H9 (cell line): Measurements from ENCODE around the gene TLE6. TPM values are rescaled to one million over a fixed set of nuclear protein-coding genes. Genes with fewer than 3 reads are reported as not detected.

Experiments
- DNase-seq: peaks from one replicate; pipeline ENCODE4 v3.0.0-alpha.2; 2017
- H2AFZ ChIP-seq: one replicate; pipeline ENCODE4 v1.6.1; 2013; ENCODE audit warnings: mild to moderate bottlenecking, low read length, control low read depth, moderate library complexity
- H2AK5ac ChIP-seq: 2 replicates; pipeline ENCODE4 v1.6.1; 2013; ENCODE audit warnings: low read length, control low read depth, mixed read lengths; ENCODE audit not compliant: insufficient read length
- H2BK120ac ChIP-seq: one replicate; pipeline ENCODE4 v1.6.1; 2013; ENCODE audit warnings: low read depth, mild to moderate bottlenecking, low read length, control low read depth, inconsistent platforms; ENCODE audit not compliant: poor library complexity, severe bottlenecking
- H2BK12ac ChIP-seq: 2 replicates; pipeline ENCODE4 v1.6.1; 2013; ENCODE audit warnings: low read length, control low read depth, mixed read lengths, low read depth; ENCODE audit not compliant: insufficient read length
- H2BK15ac ChIP-seq: 2 replicates; pipeline ENCODE4 v1.6.1; 2013; ENCODE audit warnings: low read depth, low read length, control low read depth
- H2BK20ac ChIP-seq: one replicate; pipeline ENCODE4 v1.6.1; 2013; ENCODE audit warnings: low read depth, mild to moderate bottlenecking, low read length, control low read depth, inconsistent platforms; ENCODE audit not compliant: poor library complexity, severe bottlenecking
- H2BK5ac ChIP-seq: 2 replicates; pipeline ENCODE4 v1.6.1; 2013; ENCODE audit warnings: low read length, control low read depth, mixed read lengths; ENCODE audit not compliant: insufficient read length
- H3K14ac ChIP-seq: 2 replicates; pipeline ENCODE4 v1.6.1; 2013; ENCODE audit warnings: low read length, control low read depth; ENCODE audit not compliant: insufficient read depth
- H3K18ac ChIP-seq: 2 replicates; pipeline ENCODE4 v1.6.1; 2013; ENCODE audit warnings: low read depth, mild to moderate bottlenecking, mixed read lengths, low read length, control low read depth; ENCODE audit not compliant: insufficient read length
- H3K23ac ChIP-seq: 2 replicates; pipeline ENCODE4 v1.6.1; 2013; ENCODE audit warnings: low read length, control low read depth, mixed read lengths, low read depth; ENCODE audit not compliant: insufficient read length
- H3K23me2 ChIP-seq: 2 replicates; pipeline ENCODE4 v1.6.1; 2013; ENCODE audit warnings: low read depth, mild to moderate bottlenecking, mixed read lengths, low read length, control low read depth; ENCODE audit not compliant: insufficient read length, poor library complexity, severe bottlenecking
- H3K27ac ChIP-seq: 2 replicates; pipeline ENCODE4 v1.5.1; 2013; ENCODE audit warnings: low read length, control low read depth, mixed read lengths, low read depth; ENCODE audit not compliant: insufficient read length
- H3K27me3 ChIP-seq: 2 replicates; pipeline ENCODE4 v1.6.1; 2013; ENCODE audit warnings: low read length, control low read depth, inconsistent platforms; ENCODE audit not compliant: insufficient read depth
- H3K4ac ChIP-seq: 2 replicates; pipeline ENCODE4 v1.6.1; 2013; ENCODE audit warnings: low read depth, mild to moderate bottlenecking, control low read depth, inconsistent platforms, low read length, moderate library complexity
- H3K4me1 ChIP-seq: 2 replicates; pipeline ENCODE4 v1.6.1; 2013; ENCODE audit warnings: low read length, control low read depth, inconsistent platforms; ENCODE audit not compliant: insufficient read depth
- H3K4me2 ChIP-seq: 2 replicates; pipeline ENCODE4 v1.6.1; 2013; ENCODE audit warnings: low read length, control low read depth, mixed read lengths; ENCODE audit not compliant: insufficient read length, insufficient read depth
- H3K56ac ChIP-seq: 2 replicates; pipeline ENCODE4 v1.6.1; 2013; ENCODE audit warnings: low read depth, mild to moderate bottlenecking, mixed read lengths, low read length, control low read depth; ENCODE audit not compliant: insufficient read length
- H3K79me1 ChIP-seq: 2 replicates; pipeline ENCODE4 v1.6.1; 2013; ENCODE audit warnings: low read depth, mild to moderate bottlenecking, moderate library complexity, low read length, control low read depth, inconsistent platforms; ENCODE audit not compliant: insufficient read depth, poor library complexity, severe bottlenecking
- H3K79me2 ChIP-seq: 2 replicates; pipeline ENCODE4 v1.6.1; 2013; ENCODE audit warnings: low read length, control low read depth, inconsistent platforms; ENCODE audit not compliant: insufficient read depth
- H3K9ac ChIP-seq: 2 replicates; pipeline ENCODE4 v1.6.1; 2013; ENCODE audit warnings: low read length, control low read depth, mixed read lengths; ENCODE audit not compliant: insufficient read length; ENCODE audit errors: extremely low read depth
- H3K9me3 ChIP-seq: one replicate; pipeline ENCODE4 v1.6.1; 2013; ENCODE audit warnings: low read depth, low read length, inconsistent platforms; ENCODE audit not compliant: control insufficient read depth
- H3T11ph ChIP-seq: one replicate; pipeline ENCODE4 v1.6.1; 2013; ENCODE audit warnings: mild to moderate bottlenecking, low read length, control low read depth, inconsistent platforms
- H4K20me1 ChIP-seq: one replicate; pipeline ENCODE4 v1.6.1; 2013; ENCODE audit not compliant: control insufficient read depth, insufficient read length, insufficient read depth
- H4K5ac ChIP-seq: 2 replicates; pipeline ENCODE4 v1.6.1; 2013; ENCODE audit warnings: low read depth, mild to moderate bottlenecking, mixed read lengths, low read length, control low read depth; ENCODE audit not compliant: insufficient read length
- H4K8ac ChIP-seq: replicated peaks from 2 replicates; pipeline ENCODE4 v1.6.1; 2013; ENCODE audit warnings: low read length, control low read depth, mixed read lengths, low read depth; ENCODE audit not compliant: insufficient read length
- H4K91ac ChIP-seq: 2 replicates; pipeline ENCODE4 v1.6.1; 2013; ENCODE audit warnings: low read depth, mild to moderate bottlenecking, moderate library complexity, mixed read lengths, low read length, control low read depth; ENCODE audit not compliant: insufficient read length
- H3K27ac Mint-ChIP-seq, 3 experiments: 2 replicates in 2 of 3; 3 replicates in 1 of 3; pipeline ENCODE4 v1.8.0; 2020 to 2021; ENCODE audit warnings: mixed read lengths in 3 of 3, mild to moderate bottlenecking in 1 of 3, moderate library complexity in 1 of 3
- H3K27me3 Mint-ChIP-seq: 2 replicates; pipeline ENCODE4 v1.8.0; 2021; ENCODE audit warnings: low read depth, mild to moderate bottlenecking, moderate library complexity, mixed read lengths
- H3K36me3 Mint-ChIP-seq, 3 experiments: 2 replicates in 2 of 3; 3 replicates in 1 of 3; pipeline ENCODE4 v1.8.0; 2020 to 2021; ENCODE audit warnings: low read depth in 3 of 3, mixed read lengths in 3 of 3; ENCODE audit not compliant: insufficient read depth in 1 of 3
- H3K4me1 Mint-ChIP-seq, 2 experiments: 2 replicates each; pipeline ENCODE4 v1.8.0; 2020; ENCODE audit warnings: mixed read lengths in 2 of 2
- H3K4me3 Mint-ChIP-seq, 2 experiments: 2 replicates in 1 of 2; 3 replicates in 1 of 2; pipeline ENCODE4 v1.8.0; 2020 to 2021; ENCODE audit warnings: mild to moderate bottlenecking in 2 of 2, mixed read lengths in 2 of 2, moderate library complexity in 1 of 2
- H3K9me3 Mint-ChIP-seq, 2 experiments: 2 replicates in 1 of 2; 3 replicates in 1 of 2; pipeline ENCODE4 v1.8.0; 2020; ENCODE audit warnings: mild to moderate bottlenecking in 2 of 2, mixed read lengths in 2 of 2, moderate library complexity in 1 of 2
- CTCF ChIP-seq: fragments of 200-600 bp; sonication (generic); conservative IDR thresholded peaks from 3 replicates; pipeline ENCODE4 v1.8.0; 2021; ENCODE audit warnings: antibody characterized with exemption, mild to moderate bottlenecking
- WGBS: extraction: QIAGEN DNeasy Blood & Tissue Kit; methylation state at CpG from one replicate; pipeline ENCODE4 v1.1.7; 2013; ENCODE audit warnings: missing lambda C conversion rate, low lambda C conversion rate, mixed read lengths; ENCODE audit not compliant: insufficient read length; ENCODE audit errors: extremely low coverage; 5-methylcytosine and 5-hydroxymethylcytosine counted together
- total RNA-seq: library from RNA; stranded (reverse); gene quantifications from 2 replicates; pipeline ENCODE4 v1.2.1, GENCODE V29; 2021

Gene TLE6
- total RNA-seq, 1 experiment from 2014 or later = 1.7 TPM

- no CpG with 5 or more reads among the region's 14 CpGs for WGBS
- Histone ChIP-seq H3K79me1 (no peaks in the 10 kb centered on the region), H2BK20ac (no peak overlapping the region), H3K14ac (0 out of 2 replicates have a peak overlapping the region, but pooled peaks have one; percentile 61), H2AFZ (no peak overlapping the region), H3K23me2 (no peaks in the 10 kb centered on the region), H2BK15ac (no peak overlapping the region), H3K9ac (no peak overlapping the region), H4K91ac (no peak overlapping the region), H4K20me1 (no peaks in the 10 kb centered on the region), H2AK5ac (no peak overlapping the region), H4K8ac (no peak overlapping the region), H3K79me2 (no peaks in the 10 kb centered on the region), H3K9me3 (no peaks in the 10 kb centered on the region), H3K56ac (no peak overlapping the region), H3K4me2 (peak overlapping the region; percentile 19), H3T11ph (no peak overlapping the region), H4K5ac (no peak overlapping the region), H3K23ac (no peak overlapping the region), H2BK5ac (no peak overlapping the region), H3K4ac (no peak overlapping the region), H3K4me1 (peaks cover 5% of the 10 kb centered on the region; the same call in 1 of the 2 replicates), H3K27me3 (no peaks in the 10 kb centered on the region), H2BK120ac (no peak overlapping the region), H2BK12ac (no peak overlapping the region), H3K27ac (no peak overlapping the region), H3K18ac (no peak overlapping the region)
- no peak for DNase-seq
- Mint-ChIP-seq H3K4me1 (peaks cover 25 to 55% of the 10 kb centered on the region in 2 experiments), H3K27me3 (peaks cover 92% of the 10 kb centered on the region), H3K36me3 (no peaks in the 10 kb centered on the region), H3K4me3 (peak overlapping the region; percentile 15 to 74; a peak in 4 of 5 replicates), H3K9me3 (peaks cover 0 to 4% of the 10 kb centered on the region in 2 experiments; a peak in 1 of 5 replicates), H3K27ac (peak overlapping the region in 1 of 3 experiments; percentile 86; a peak in 2 of 7 replicates)
- no peak for TF ChIP-seq CTCF
Observed at GRCh38 chr19:2984215-2984528, 6.8 kb downstream of the TLE6 start.
